K562 (cell line): Measurements from ENCODE around the gene GCDH. TPM values are rescaled to one million over a fixed set of nuclear protein-coding genes. Genes with fewer than 3 reads are reported as not detected.

Source experiments
- ARID2 ChIP-seq: fragments of 450-650 bp; IDR thresholded peaks from 2 replicates; pipeline ENCODE4 v1.6.1; 2017; ENCODE audit warnings: antibody characterized with exemption, mild to moderate bottlenecking
- CBFB ChIP-seq: sonication (generic); formaldehyde crosslinking; IDR thresholded peaks from 2 replicates; pipeline ENCODE4 v1.4.0; 2020; ENCODE audit warnings: mild to moderate bottlenecking, missing genetic modification reagents
- CHAMP1 ChIP-seq: fragments of 450-650 bp; IDR thresholded peaks from 2 replicates; pipeline ENCODE4 v1.6.1; 2016; ENCODE audit warnings: mild to moderate bottlenecking
- CREBBP ChIP-seq: IDR thresholded peaks from one replicate; pipeline ENCODE4 v1.6.1; 2012; ENCODE audit warnings: low read depth, mild to moderate bottlenecking, control low read depth, inconsistent platforms, low read length
- GTF2E2 ChIP-seq: fragments of 200-800 bp; sonication (Bioruptor generic); IDR thresholded peaks from 2 replicates; pipeline ENCODE4 v1.6.1; 2016; ENCODE audit warnings: missing genetic modification characterization, missing compliant biosample characterization
- HSF4 ChIP-seq: fragments of 250-450 bp; sonication (Bioruptor Pico); IDR thresholded peaks from 2 replicates; pipeline ENCODE4 v2.1.2; 2022; ENCODE audit warnings: mild to moderate bottlenecking, moderate library complexity, borderline replicate concordance
- MCM3 ChIP-seq: fragments of 450-650 bp; IDR thresholded peaks from 2 replicates; pipeline ENCODE4 v1.6.1; 2016
- NCOR1 ChIP-seq: fragments of 450-650 bp; IDR thresholded peaks from 2 replicates; pipeline ENCODE4 v1.6.1; 2016; ENCODE audit warnings: mild to moderate bottlenecking, moderate library complexity
- NR2C2 ChIP-seq, 2 experiments: fragments of 200-800 bp in 1 of 2; sonication (Bioruptor generic) in 1 of 2; sonication (generic) in 1 of 2; formaldehyde crosslinking in 1 of 2; IDR thresholded peaks; 2 replicates each; pipeline versions ENCODE4 v1.6.1 to v1.8.0; 2016 to 2022; ENCODE audit warnings: mild to moderate bottlenecking in 1 of 2, missing compliant biosample characterization in 1 of 2, missing genetic modification characterization in 1 of 2, missing genetic modification reagents in 1 of 2
- RAD51 ChIP-seq: fragments of 450-650 bp; IDR thresholded peaks from 2 replicates; pipeline ENCODE4 v1.7.1; 2016; ENCODE audit warnings: low read depth, mild to moderate bottlenecking, borderline replicate concordance
- SMAD3 ChIP-seq: fragments of 450-650 bp; formaldehyde crosslinking; conservative IDR thresholded peaks from 2 replicates; pipeline ENCODE4 v1.4.0; 2020; ENCODE audit warnings: mild to moderate bottlenecking
- TCF7L2 ChIP-seq: fragments of 150-350 bp; IDR thresholded peaks from 2 replicates; pipeline ENCODE4 v1.6.1; 2016; ENCODE audit warnings: low read depth, mild to moderate bottlenecking, low read length, moderate library complexity
- USF2 ChIP-seq: sonication (generic); formaldehyde crosslinking; IDR thresholded peaks from 2 replicates; pipeline ENCODE4 v1.5.0; 2020; ENCODE audit warnings: missing genetic modification reagents
- ZFP1 ChIP-seq: fragments of 450-650 bp; formaldehyde crosslinking; IDR thresholded peaks from 2 replicates; pipeline ENCODE4 v1.4.0; 2020; ENCODE audit warnings: mild to moderate bottlenecking, mixed read lengths
- ZNF217 ChIP-seq: sonication (generic); formaldehyde crosslinking; IDR thresholded peaks from 2 replicates; pipeline ENCODE4 v1.8.0; 2022; ENCODE audit warnings: mild to moderate bottlenecking, missing genetic modification reagents
- ZNF395 ChIP-seq: fragments of 200-800 bp; sonication (Bioruptor generic); IDR thresholded peaks from 2 replicates; pipeline ENCODE4 v1.6.1; 2017; ENCODE audit warnings: missing genetic modification characterization, missing compliant biosample characterization
- ZNF830 ChIP-seq: fragments of 250-450 bp; sonication (Bioruptor Pico); IDR thresholded peaks from 2 replicates; pipeline ENCODE4 v1.5.0; 2021; ENCODE audit warnings: mild to moderate bottlenecking
- polyA plus RNA-seq, 8 experiments: library from polyadenylated mRNA; depleted of rRNA in 4 of 8; stranded (reverse) in 5 of 8; unstranded in 3 of 8; fragments of >200 nt; fragmentation: Nextera tagmentation in 2 of 8; fragmentation: Illumina TruSeq in 1 of 8; extraction: Ambion mirVana in 2 of 8; extraction: Trizol in 1 of 8; gene quantifications; 2 replicates each; pipeline versions ENCODE4 v1.2.1 to v1.2.3, GENCODE V29; 2011 to 2014; ENCODE audit warnings: inconsistent platforms in 1 of 8, missing spikeins in 1 of 8
- total RNA-seq, 7 experiments: library from RNA; depleted of rRNA in 6 of 7; stranded (reverse); fragments of >200 nt in 6 of 7; fragmentation: Illumina TruSeq in 2 of 7; extraction: Trizol in 2 of 7; gene quantifications; 2 replicates each; pipeline versions ENCODE4 v1.2.1 to v1.2.3, GENCODE V29; 2011 to 2021; ENCODE audit warnings: low replicate concordance in 1 of 7
- TF ChIP-seq, protein P1 (sequence below): fragments of 200-800 bp; sonication (Bioruptor generic); IDR thresholded peaks from 2 replicates; pipeline ENCODE4 v1.6.1; 2017; ENCODE audit warnings: missing genetic modification characterization, missing compliant biosample characterization
- TF ChIP-seq, protein P2 (sequence below): fragments of 450-650 bp; formaldehyde crosslinking; IDR thresholded peaks from 2 replicates; pipeline ENCODE4 v1.4.0; 2022; ENCODE audit warnings: missing genetic modification characterization
- TF ChIP-seq, protein P3 (sequence below): fragments of 250-450 bp; sonication (Bioruptor Pico); IDR thresholded peaks from 2 replicates; pipeline ENCODE4 v1.9.0; 2021; ENCODE audit warnings: mild to moderate bottlenecking

The GCDH gene
- total and polyA plus RNA-seq, 9 of the 15 experiments (the other 6 are each of a cell fraction or from before 2014, with no cell fraction given) = 2.9 to 50.8 (median 19.1) TPM

- TF ChIP-seq USF2 (peak; percentile 95), GTF2E2 (tag) (peak; percentile 95), SMAD3 (CRISPR knock-in tag) (no peak), ZNF217 (CRISPR knock-in tag) (no peak), ARID2 (no peak), HSF4 (no peak), MCM3 (no peak), NCOR1 (peak; percentile 38; the same call in 1 of the 2 replicates), RAD51 (peak; percentile 98), ZNF395 (peak; percentile 47; the same call in 1 of the 2 replicates), ZNF830 (CRISPR knock-in tag) (peak; percentile 31; the same call in 1 of the 2 replicates), NR2C2 (CRISPR knock-in tag; IDR thresholded peaks at IDR 0.05) (peak; percentile 30; the same call in 1 of the 2 replicates), NR2C2 (tag; IDR thresholded peaks at IDR 0.05) (peak; percentile 65), TCF7L2 (no peak), ZFP1 (CRISPR knock-in tag) (no peak), CBFB (CRISPR knock-in tag) (no peak), CREBBP (no peak), CHAMP1 (no peak)
- TF ChIP-seq, protein P1, sequence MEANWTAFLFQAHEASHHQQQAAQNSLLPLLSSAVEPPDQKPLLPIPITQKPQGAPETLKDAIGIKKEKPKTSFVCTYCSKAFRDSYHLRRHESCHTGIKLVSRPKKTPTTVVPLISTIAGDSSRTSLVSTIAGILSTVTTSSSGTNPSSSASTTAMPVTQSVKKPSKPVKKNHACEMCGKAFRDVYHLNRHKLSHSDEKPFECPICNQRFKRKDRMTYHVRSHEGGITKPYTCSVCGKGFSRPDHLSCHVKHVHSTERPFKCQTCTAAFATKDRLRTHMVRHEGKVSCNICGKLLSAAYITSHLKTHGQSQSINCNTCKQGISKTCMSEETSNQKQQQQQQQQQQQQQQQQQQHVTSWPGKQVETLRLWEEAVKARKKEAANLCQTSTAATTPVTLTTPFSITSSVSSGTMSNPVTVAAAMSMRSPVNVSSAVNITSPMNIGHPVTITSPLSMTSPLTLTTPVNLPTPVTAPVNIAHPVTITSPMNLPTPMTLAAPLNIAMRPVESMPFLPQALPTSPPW (CRISPR knock-in tag) = peak; percentile 95
- TF ChIP-seq, protein P2, sequence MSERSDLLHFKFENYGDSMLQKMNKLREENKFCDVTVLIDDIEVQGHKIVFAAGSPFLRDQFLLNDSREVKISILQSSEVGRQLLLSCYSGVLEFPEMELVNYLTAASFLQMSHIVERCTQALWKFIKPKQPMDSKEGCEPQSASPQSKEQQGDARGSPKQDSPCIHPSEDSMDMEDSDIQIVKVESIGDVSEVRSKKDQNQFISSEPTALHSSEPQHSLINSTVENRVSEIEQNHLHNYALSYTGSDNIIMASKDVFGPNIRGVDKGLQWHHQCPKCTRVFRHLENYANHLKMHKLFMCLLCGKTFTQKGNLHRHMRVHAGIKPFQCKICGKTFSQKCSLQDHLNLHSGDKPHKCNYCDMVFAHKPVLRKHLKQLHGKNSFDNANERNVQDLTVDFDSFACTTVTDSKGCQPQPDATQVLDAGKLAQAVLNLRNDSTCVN = no peak
- TF ChIP-seq, protein P3, sequence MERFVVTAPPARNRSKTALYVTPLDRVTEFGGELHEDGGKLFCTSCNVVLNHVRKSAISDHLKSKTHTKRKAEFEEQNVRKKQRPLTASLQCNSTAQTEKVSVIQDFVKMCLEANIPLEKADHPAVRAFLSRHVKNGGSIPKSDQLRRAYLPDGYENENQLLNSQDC = peak; percentile 81; the same call in 1 of the 2 replicates
Measured at GRCh38 chr19:12937927-12938778, 47.2 kb downstream of the GCDH start, which contains the start of gene CALR (continued).
